ENCODE results near the gene PHF3. TPM values are rescaled to one million over a fixed set of nuclear protein-coding genes. Genes with fewer than 3 reads are reported as not detected.

PHF3 gene
- total RNA-seq, 1 experiment from 2014 or later, result 21.8 TPM

- H3K27ac ChIP-seq (ENCODE audit: low read length), result peak overlapping the region; percentile 66
- BruUV-seq (replicated peaks), result no TSS peak
- no peaks in the 10 kb centered on the region for H3K9me2 ChIP-seq (replicated peaks; ENCODE audit: low read length)
- peaks cover 68% of the 10 kb centered on the region for H3K79me2 ChIP-seq (ENCODE audit: low read length)
- DNase-seq (no peak), ATAC-seq (no peak)
- TF ChIP-seq CTCF (conservative IDR thresholded peaks at IDR 0.05; ENCODE audit: low read depth, low read length) (no peak), EZH2phosphoT487 (IDR thresholded peaks at IDR 0.05; ENCODE audit: borderline replicate concordance, low read length) (no peak)
- no peak overlapping the region for H3K4me3 ChIP-seq (ENCODE audit: low read length)
- H3K27me3 ChIP-seq (ENCODE audit: low read length), result no peaks in the 10 kb centered on the region
- H3K4me2 ChIP-seq (ENCODE audit: low read length), result 0 out of 2 replicates have a peak overlapping the region, but pooled peaks have one; percentile 40
- H3K36me3 ChIP-seq (ENCODE audit: low read depth, low read length), result no peaks in the 10 kb centered on the region
- no peaks in the 10 kb centered on the region for H3K9me3 ChIP-seq (ENCODE audit: low read length)
- ChIA-PET POLR2A (ENCODE audit: unreplicated experiment) (no interaction called here), CTCF (no interaction called here)
- intact Hi-C loops (cut with micrococcal nuclease), result no loop called here
- H3K4me1 ChIP-seq (ENCODE audit: insufficient read depth, low read length), result peaks cover 14% of the 10 kb centered on the region
- peaks cover 3% of the 10 kb centered on the region for H4K20me1 ChIP-seq (ENCODE audit: low read length)
- H3F3A ChIP-seq (ENCODE audit: low read length, unreplicated experiment), result no peaks in the 10 kb centered on the region
- no peak overlapping the region for H3K9ac ChIP-seq (ENCODE audit: low read length)
- no peak overlapping the region for H2AFZ ChIP-seq (ENCODE audit: low read length)
Observed at GRCh38 chr6:63663956-63664281, 28.3 kb downstream of the PHF3 start.

DNA sequence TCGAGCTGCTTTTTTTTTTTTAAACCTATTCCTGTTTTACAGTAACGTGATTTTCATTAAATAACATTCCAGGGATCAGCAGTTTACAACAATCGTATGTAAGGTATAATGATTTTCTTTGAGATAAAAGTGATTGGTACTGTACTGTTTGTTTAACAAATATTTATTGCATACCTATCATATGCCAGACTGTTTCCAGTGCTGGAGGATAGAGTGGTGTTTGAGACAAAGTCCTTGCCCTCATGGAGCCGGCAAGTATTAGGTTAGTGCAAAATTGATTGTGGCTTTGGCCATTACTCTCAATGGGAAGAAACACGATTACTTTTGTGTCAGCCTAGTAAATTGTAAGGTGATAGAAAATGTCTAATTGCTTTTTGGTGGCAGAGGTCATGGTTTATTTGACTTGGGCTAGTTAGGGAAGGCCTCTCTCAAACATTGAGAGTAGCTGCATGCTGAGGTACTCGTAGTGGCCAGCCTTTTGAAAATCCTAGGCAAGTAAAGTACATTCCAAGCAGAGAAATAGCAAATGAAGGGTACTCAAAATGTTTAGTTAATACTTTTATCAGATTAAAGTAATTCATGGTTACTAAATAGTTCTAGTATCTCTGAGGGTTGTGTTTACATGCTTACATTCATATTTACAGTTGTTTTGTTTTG is 35.6 kb downstream of the PHF3 start:
- no peak for ATAC-seq
- POLR2A ChIA-PET (ENCODE audit: unreplicated experiment), result interaction anchor here (0.6 kb wide), 1 partner anchor 22 kb away, joined by 4 read pairs; no protein-coding TSS in a partner anchor
- H4K20me1 ChIP-seq (ENCODE audit: low read length), result no peaks in the 10 kb centered on the region

More for the DNA sequence above, 35.6 kb downstream of the PHF3 start:
- no peaks in the 10 kb centered on the region for H3K4me1 ChIP-seq (ENCODE audit: insufficient read depth, low read length)
- H3F3A ChIP-seq (ENCODE audit: low read length, unreplicated experiment), result no peaks in the 10 kb centered on the region
- H3K79me2 ChIP-seq (ENCODE audit: low read length), result peaks cover 34% of the 10 kb centered on the region
- CTCF ChIA-PET, result no interaction called here
- intact Hi-C loops (cut with micrococcal nuclease), result no loop called here
- no peaks in the 10 kb centered on the region for H3K36me3 ChIP-seq (ENCODE audit: low read depth, low read length)
- no peak overlapping the region for H3K4me3 ChIP-seq (ENCODE audit: low read length)
- no peaks in the 10 kb centered on the region for H3K9me3 ChIP-seq (ENCODE audit: low read length)
- no peak overlapping the region for H3K4me2 ChIP-seq (ENCODE audit: low read length)
- H3K9ac ChIP-seq (ENCODE audit: low read length), result no peak overlapping the region
- H2AFZ ChIP-seq (ENCODE audit: low read length), result no peak overlapping the region
- H3K9me2 ChIP-seq (replicated peaks; ENCODE audit: low read length), result no peaks in the 10 kb centered on the region
- DNase-seq, result no peak
- no peak overlapping the region for H3K27ac ChIP-seq (ENCODE audit: low read length)
- TF ChIP-seq CTCF (conservative IDR thresholded peaks at IDR 0.05; ENCODE audit: low read depth, low read length), result no peak
- no peak for TF ChIP-seq EZH2phosphoT487 (IDR thresholded peaks at IDR 0.05; ENCODE audit: borderline replicate concordance, low read length)
- no peak for TF ChIP-seq EZH2 (IDR thresholded peaks at IDR 0.05; ENCODE audit: low read length, unreplicated experiment)
- BruUV-seq (replicated peaks), result no TSS peak
- H3K27me3 ChIP-seq (ENCODE audit: low read length), result no peaks in the 10 kb centered on the region

All from PC-3 (cell line).